Renal cortex interstitium (tissue), 11 donors: ENCODE data around the gene PIEZO2. TPM values are rescaled to one million over a fixed set of nuclear protein-coding genes. Genes with fewer than 3 reads are reported as not detected.

Experiments
- DNase-seq, 11 donors: peaks; one replicate each; pipeline ENCODE4 v3.0.0-alpha.2; 2013; ENCODE audit warnings: low read depth in 9 of 11, low spot score in 4 of 11; ENCODE audit errors: extremely low read depth in 1 of 11
- polyA plus RNA-seq, 3 donors: library from polyadenylated mRNA; unstranded; fragments of 120-200 nt; gene quantifications; one replicate each; pipeline ENCODE4 v1.2.1, GENCODE V29; 2013; ENCODE audit not compliant: insufficient read length in 3 of 3

PIEZO2 gene
- polyA plus RNA-seq, 3 donors, result 13.6 to 21.5 (median 17.9) TPM

DNA sequence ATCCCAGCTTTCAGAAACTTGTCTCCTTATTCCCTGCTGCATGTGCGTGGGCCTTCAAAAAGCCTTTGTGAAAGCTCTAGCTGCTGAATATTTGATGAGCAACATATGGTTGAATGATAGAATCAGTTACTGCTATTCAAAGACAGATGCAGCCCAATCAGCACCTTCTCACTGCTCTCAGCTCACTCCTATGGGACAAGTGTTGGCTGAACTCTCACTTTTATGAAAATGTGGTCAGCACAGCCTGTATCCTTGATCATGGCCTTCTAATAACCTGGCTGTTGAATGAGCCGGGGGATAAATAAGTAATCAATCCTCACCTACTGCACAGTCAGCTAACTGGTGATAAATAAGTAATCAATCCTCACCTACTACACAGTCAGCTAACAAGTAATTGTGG, 103.2 kb downstream of the PIEZO2 start:
- DNase-seq, result no peak

DNA sequence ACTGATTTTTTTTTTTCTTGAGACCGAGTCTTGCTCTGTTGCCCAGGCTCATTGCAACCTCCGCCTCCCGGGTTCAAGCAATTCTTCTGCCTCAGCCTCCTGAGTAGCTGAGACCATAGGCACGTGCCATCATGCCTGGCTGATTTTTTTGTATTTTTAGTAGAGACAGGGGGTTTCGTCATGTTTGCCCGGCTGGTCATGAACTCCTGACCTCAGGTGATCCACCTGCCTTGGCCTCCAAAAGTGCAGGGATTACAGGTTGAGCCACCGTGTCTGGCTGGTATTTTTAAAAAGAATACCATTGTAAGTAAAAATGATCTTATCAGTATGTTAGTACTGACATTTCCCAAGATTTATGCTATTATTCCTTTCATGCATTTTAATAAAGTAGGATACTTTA, 105.7 kb downstream of the PIEZO2 start:
- DNase-seq, result no peak

DNA sequence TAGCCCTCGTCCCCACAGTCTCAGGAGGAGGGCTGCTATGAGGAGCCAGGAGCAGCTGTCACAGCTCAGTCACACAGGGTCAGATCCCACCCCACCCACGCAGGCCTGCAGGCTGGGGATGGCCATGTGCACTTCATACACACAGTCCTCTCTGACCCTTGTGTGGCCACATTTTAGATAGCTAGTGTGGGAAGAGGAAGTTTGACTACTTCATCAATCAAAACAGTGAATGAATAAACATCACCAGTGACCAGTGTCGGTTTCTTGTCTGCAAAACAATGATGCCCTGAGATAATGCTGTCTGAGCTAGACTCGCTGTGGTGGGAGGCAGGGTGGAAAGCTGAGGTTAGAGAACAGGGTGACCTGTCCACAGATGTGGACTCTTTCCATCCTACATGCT, 107.1 kb downstream of the PIEZO2 start:
- DNase-seq, result peak in 5 of 11 donors; percentile 1 to 44 (median 13)

DNA sequence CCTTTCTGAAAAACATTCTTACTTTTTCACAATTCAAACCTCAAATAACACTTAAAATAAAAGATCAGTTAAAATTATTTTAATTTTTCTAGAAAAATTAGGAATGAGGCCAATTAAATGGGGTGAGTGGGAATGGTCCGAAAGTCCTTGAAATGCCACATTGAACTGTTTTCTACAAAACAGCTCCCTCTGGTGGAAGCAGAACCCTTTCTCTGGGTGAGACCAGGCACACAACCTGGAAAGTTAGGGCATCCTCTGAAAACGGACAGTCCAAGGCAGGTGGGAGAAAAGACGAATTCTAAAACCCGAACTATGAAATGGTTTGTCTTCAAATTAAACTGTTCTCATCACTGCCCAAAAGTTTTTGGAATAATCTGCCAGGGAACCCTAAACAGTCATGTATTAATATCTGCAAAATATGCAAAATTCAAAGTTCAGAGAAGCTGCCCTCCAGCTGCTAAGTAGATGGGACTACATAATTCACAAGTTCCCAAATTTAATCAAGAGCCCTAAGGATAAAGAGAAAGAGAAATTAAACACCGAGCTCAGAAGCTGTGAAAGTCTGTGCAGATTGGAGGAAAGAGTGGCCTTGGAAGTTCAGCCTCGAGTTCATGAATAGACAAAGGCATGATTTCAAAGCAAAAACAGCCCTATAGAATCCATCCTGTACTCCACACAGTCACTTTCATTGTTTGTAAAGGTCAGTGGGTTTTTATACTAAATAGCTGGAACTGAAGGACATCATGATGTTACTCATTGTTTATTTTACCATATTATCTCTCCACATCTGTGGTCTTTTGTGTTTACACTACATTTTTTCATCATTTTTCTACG, 108.3 kb downstream of the PIEZO2 start:
- DNase-seq, result peak in 9 of 11 donors; percentile 24 to 56 (median 48)

DNA sequence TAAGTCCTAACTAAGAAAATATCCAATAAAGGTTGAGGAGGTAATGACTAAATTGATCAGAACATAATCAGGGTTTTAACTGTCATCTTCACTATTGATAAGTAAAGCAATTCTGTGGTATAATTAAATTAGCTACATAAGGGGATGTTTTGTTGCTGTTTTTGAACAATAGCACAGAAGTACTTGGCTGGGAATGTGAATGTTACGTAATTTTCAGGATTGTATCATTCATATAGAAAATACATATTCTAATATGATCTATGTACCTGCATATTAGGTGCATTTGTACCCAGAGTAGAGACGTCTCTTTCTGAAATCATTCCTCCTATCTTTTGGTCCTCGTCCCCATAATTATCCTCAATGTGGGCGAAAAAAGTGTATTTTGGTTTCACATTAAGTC, 109.0 kb downstream of the PIEZO2 start:
- no peak for DNase-seq

DNA sequence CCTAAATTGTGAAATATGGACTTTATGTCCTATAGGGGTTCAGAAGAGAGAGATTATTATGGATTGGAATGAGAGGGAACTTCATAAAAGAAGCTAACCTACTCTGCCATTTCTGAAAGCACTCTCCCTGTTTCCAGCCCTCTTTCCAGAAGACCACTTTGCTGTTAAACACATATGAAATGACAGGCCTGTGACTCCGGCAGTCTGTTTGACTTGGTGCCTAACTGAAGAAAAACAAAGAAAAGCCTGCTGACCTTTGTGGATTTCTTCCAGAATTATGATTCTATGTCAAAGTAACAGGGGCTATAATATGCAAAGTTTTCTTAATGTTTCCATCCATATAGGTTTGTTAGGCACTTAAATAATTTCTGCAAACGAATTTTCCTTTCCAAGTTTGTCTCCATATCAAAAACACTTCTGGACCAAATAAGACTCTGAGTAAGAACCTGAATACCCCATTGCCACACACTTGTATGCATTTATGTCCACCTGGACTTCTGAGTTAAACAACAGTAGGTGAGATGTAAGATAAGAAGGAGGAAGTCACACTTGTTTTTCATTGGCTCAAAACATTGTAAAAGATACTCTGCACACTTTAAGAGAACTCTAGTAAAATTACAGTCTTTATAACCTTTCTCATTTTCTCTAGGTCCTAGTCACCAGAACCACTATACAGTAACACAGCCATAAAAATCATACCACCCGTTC, 111.7 kb downstream of the PIEZO2 start:
- no peak for DNase-seq

DNA sequence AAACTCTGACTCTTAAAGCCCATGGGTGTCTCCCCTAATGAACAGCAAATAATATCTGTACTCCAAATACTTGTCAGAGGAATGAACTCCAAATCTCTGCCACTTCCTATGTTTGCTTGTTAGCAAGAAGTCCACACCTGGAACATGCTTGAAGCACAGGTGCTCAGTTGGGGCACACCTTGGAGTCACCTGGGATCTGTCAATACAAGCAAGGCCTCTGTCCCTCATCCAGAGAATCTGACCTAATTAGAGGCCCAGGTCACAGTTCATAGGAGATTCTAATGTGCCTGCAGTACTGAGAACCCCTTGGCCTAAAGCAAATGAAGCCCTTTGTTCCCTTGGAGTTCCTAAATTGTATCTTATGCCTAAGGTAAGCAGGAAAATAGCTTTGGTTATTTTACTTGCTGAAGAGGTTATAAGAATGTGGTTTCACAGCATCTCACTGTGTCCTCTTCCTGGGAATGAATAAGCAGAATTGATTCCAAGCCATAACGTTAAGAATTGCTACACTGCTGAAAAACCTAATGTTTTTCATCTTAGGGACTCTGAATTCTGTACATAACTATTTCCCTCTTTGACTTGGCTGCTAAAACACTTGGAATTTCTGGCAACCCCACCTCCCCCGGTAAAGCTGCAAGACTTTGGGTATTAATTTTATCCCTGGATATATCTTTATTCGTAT, 113.4 kb downstream of the PIEZO2 start:
- no peak for DNase-seq

DNA sequence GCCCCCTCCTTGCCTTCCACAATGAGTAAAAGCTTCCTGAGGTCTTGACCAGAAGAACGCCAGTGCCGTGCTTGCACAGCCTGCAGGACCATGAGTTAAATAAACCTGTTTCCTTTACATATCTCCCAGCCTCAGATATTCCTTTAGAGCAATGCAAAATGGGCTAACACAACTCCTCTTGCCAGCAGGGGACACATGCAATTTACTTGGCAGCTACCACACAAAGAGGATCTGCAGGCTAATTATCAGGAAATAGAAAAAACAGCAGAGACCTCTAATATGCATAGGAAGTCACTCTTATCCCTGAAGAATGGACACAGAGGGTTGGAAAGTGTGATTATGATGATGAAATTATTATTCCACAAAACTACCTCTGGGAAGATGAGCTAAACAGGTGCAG, 114.0 kb downstream of the PIEZO2 start:
- no peak for DNase-seq

DNA sequence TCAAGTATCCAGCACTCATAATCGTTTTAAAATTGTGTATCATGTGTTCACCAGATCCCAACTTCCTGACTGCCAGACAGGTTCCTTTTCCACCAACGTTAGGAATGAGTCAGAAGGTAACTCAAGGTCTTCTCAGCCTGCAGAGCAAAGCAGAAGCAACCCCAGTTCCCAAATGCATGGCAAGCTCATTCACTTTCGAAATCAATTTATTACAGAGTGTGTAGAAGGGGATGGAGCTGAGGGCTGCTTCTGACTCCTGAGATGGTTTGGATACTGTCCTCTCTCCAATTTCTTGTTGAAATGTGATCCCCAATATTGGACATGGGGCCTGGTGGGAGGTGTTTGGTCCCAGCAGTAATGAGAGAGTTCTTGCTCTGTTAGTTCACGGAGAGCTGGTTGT, 114.5 kb downstream of the PIEZO2 start:
- DNase-seq, result no peak

DNA sequence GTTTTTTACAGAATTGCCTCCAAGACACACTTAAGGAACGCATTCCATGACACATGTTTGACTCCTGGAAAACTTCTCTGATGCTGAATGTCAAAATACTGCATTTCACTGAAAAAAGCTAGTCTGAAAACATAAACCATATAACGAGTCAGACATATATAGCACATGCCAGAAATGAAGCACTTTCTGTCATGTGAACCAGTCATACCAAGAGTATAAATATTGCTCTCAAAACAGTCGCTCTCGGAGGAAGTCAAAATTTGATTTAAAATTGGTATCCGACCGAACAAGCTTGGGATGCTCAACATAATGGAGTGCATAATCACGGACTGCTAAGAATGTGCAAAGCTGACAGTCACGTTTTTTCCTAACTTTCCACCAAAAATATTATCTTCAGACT, 115.9 kb downstream of the PIEZO2 start:
- DNase-seq, result no peak

DNA sequence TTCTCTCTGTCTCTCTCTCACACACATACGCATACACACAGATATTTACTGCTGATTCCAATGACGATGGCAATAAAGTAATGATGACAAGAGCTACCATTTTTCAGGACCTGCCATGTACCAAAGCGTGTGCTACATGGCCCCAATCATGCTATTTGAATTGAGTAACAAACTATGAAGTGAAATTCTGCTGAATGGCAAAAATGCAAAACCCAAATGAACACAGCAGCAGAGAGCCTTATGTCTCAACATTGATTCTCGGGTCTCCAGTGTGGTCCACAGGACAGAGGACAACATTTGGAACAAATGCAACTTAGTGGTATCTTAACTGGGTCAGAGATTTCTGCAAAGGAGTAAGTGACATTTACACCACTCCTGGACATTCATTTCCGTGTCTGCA, 117.4 kb downstream of the PIEZO2 start:
- no peak for DNase-seq

DNA sequence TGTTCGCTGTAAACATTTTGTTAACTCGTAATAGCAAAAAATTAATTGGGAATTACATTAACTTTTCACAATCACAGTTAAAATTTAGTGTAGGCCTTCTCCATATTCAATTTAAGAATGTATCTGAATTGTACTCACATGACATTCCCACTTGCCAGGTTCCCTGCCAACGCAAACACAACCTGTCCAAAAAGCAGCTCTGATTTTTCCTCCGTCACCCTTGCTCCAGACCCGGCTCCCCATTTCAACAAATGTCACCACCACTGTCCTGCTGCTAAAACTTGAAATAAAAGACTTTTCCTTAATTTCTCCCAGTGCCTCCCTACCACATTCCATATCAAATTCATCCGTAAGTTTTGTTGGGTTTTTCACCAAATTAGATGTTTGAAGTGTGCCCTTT, 120.3 kb downstream of the PIEZO2 start:
- DNase-seq, result no peak

DNA sequence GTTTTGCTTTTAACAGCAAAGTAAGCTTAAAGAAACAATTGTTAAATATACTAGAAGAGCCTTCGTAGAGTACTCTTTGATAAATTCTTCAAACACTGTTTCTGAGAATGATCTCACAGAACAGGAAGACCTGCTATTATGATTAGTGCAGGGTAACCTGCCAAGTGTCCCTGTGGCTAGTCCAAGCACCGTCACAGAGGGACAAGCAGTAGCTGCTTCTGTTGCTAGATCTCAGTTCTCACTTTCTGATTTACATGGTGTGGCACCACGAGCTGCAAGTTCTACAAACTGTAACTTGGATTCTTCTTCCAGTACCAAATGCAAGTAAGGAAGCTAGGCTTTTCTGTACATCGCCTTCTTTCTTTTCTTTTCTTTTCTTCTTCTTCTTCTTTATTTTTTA, 121.5 kb downstream of the PIEZO2 start:
- no peak for DNase-seq

DNA sequence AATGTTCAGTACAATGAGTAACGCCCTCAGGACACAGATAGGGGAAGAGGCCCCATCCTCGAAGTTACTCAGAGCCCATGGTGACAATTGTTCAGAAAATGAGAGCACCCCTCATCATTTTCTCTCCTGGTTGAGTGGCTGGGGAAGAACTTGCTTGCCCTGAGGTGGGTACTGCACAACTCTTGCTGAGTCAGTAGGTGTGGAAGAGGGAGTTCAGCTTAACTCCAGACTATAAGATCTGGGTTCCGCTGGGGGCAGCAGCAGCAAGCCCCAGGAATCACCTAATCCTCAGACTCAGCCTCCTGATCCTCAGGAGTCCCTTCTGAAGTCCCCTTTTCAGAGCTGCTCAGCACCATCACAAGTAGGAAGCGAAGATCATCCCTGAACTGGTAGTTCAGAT, 123.7 kb downstream of the PIEZO2 start:
- no peak for DNase-seq

DNA sequence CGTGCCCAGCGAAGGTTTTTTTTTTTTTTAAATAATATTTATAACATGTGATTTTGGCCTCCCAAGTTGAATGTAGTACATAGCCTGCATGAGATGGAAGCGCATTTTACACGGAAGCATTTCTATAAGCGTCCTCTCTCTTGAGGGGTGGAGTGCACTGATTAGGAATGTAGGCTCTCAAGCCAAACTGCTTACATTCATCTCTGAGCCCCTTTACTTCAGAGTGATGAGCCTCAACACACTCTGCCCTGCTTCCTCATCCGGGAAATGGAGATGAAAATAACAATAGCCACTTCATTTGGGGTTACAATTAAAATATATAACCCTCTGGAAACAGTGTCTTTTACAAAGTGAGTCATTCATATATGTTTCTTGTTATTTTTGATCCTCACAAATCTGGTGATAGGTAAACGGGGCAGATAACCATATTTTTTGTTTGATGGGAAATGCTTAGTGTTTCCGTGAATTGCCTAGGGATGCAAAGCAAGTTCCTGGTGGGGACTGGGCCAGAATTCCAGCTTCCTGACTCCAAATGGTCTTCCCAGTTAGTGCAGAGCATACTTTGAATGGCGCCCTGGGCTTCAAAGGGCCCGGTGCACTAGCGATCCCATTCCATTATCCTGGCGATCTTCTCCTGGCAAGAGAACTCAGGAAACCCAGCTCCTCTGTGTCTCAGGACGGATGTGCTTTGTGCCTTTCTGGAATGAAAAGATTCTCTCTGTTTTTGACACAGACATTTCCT, 124.3 kb downstream of the PIEZO2 start:
- no peak for DNase-seq

DNA sequence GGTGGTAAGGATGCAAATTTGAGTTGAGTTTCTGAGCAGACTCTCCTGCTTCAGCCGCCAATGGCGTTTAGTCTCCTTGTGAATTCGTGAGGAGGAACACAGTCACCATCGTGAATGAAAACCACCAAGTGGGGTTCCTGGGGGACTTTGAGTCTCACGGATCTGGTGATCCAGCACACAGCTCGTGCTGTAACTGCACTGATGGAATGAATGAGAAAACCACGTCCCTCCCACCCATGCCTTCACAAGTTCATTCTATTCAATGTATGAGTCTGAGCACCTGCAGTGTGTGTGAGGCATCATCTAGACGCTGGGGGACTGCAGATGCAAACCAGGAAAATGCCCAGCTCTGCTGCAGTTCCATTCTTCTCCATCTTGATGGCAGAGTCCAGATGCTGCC, 127.9 kb downstream of the PIEZO2 start:
- DNase-seq, result no peak

DNA sequence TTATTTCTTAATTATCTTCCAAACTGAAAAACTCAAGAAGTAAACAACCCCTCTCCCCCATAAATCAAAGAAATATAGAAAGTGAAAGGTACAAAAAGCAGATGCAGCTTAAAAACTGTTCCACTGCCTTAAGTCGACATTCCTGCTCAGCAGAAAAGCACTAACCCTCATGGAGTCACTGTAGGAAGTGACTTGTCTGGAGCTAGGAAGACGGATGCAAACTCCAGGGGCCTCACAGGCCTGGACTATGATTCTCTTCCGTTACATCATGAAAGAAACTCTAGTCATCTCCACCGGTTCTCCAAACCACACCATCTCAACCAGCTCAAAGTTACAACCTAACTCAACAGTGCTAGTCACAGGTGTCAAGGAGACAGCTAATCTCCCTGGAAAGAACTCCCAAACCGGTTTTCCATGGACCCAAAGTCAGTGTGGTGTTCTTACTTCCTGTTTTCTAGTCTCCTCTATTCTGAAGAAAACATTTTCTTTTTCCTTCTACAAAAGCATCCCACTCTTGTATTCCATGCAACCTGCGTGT, 128.4 kb downstream of the PIEZO2 start:
- DNase-seq, result no peak

DNA sequence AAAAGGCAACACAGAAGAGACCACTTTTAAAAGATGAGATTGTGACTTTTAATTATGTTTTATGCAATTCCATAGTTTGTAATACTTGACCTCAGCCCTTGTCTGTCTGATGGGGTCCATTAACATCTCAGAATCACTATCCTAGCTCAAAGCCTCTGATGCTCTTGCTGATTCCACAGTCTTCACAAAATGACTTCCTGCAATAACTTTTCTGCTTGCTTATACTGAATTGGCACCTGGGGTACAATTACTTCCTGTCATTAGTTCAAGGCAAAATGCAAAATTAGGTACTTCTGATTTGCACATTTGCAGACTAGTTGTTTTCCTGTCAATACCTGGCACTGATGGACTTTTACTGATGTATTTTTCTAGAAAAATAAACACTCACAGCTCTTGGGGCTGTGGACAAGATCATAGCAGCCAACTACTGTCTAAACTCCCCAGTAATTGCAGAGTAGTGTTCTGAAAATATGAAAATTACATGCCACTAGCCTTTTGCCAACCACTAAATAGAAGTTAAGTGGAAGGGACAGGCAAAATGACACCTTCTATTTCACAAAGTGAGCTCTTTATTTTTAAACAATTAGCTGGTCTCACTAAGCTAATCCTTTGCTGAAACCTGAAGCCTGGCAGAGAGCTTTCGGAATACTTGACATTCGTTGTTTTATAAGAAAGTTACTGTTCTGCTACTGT, 129.1 kb downstream of the PIEZO2 start:
- DNase-seq, result no peak
